Right renal cortex interstitium (tissue), 3 donors: ENCODE results near the gene GSTM1. TPM values are rescaled to one million over a fixed set of nuclear protein-coding genes. Genes with fewer than 3 reads are reported as not detected.
A peak's percentile ranks its signal among the peaks of the same experiment; 100 is the strongest.

ENCODE experiments used
- DNase-seq, 3 donors: peaks; one replicate each; pipeline ENCODE4 v3.0.0-alpha.2; 2013; ENCODE audit warnings: low read depth in 3 of 3, low spot score in 2 of 3
- polyA plus RNA-seq, 3 donors: library from polyadenylated mRNA; unstranded; fragments of 120-200 nt; gene quantifications; one replicate each; pipeline ENCODE4 v1.2.1, GENCODE V29; 2013; ENCODE audit not compliant: insufficient read length in 3 of 3

The GSTM1 gene
- polyA plus RNA-seq, 3 donors, result 3.2 to 118 (median 3.3) TPM

DNA sequence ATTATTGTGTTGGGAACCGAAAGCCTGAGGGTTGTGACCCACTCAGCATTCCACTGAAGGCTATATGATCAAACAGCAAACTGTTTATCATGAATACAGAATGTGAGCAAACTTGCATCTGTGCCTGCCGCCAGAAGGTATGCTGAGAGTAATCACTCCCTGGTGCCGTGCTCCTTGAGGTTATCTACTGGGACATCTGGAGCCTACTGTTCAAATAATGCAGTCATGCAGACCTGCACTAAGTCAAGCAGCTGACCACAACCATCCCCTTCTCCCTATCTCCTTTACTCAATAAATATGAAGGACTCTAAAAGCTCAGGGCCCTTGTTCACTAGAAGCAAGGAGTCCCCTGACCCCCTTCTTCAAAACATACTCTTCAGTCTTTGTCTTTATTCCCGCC is 37.9 kb downstream of the GSTM1 start:
- DNase-seq, result no peak

DNA sequence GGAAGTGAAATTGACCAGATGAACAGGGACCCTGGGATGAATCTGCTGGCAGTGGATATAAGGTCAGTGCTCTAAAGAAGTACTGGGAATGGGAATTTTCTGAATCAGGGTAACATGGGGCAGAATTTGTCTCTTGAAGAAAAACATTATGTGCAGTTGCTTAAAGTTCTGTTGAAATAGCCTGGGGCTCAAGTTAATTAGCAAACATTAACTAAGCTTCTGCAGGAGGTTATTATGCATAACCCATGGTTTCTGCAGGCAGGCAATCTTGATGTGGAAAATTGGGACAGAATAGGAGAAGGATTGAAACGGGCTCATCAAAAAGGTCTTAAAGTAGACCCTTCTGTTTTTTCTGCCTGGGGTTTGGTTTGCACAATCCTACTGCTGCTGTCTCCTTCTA is 38.4 kb downstream of the GSTM1 start:
- no peak for DNase-seq

GRCh38 chr1:109726728-109727373 is 39.2 kb downstream of the GSTM1 start:
- no peak for DNase-seq

- DNase-seq, result no peak
Observed at GRCh38 chr1:109728870-109729269, 41.3 kb downstream of the GSTM1 start.

DNA sequence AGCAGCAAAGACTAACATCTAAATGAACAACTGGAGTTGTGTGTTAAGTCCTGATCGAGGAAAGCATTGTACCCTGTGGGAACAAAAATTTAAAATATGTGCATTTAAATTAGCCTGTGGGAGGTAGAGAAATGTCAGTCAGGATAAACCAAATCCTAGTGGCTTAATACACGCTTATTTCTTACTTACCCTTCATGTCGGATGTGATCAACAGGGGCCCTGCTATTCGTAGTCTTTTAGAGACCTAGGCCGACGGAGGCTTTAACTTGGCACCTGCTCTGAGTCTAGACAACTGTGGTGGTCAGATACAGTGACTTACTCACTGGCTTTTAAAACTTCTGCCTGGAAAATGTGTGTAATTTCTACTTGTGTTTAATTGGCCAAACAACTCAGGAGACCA is 43.0 kb downstream of the GSTM1 start:
- no peak for DNase-seq

DNA sequence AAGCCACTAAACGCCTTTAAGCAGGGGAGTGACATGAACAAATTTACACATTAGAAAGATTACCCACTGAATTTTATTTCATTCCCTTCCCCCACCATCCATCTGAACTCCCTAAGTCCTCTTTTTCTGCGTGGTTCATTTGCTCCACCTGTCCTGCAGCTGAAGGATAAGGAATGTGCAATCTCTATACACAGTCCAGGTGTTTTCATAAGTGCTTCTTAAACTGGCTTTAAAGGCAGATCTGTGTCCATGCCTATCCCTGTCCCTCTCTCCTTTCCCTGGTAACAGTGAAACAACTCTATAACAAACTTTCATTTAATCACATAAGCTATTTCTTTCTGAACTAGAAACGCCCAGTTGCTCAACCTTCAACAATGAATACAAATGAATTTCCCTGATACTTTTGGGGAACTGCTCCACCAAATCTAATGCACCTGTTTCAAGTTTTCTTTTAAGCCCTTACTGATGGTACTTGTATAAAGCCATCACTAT is 44.8 kb downstream of the GSTM1 start:
- DNase-seq, result no peak

DNA sequence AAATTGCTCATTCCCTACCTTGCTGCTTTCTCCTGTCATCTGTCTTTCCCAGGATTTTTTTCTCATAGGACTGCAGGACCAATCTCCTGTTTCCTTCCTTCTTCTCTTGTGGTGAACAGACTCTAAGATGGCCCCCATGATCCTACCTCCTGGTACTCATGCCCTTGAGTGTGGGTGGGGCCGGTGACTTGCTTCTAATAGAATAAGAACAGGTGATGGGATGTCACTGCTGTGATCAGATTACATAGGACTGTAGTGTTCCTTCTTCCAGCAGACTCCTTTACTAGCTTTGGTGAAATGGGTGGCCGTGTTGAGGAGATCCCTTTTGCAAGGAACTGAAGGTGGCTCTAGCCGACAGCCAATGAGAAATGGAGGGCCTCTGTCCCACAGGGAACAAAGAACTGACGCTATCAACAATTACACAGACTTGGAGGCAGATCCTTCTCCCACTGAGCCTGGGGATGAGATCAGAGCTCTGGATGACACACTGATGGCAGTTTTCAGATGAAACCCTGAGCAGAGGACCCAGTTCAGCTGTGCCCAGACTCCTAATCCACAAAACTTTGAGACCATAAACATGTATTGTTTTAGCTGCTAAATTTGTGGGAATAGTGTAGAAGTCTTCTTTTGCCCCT is 45.7 kb downstream of the GSTM1 start:
- no peak for DNase-seq

GRCh38 chr1:109739738-109740614 is 52.4 kb downstream of the GSTM1 start:
- DNase-seq, result peak; percentile 58 to 68 (median 59)

DNA sequence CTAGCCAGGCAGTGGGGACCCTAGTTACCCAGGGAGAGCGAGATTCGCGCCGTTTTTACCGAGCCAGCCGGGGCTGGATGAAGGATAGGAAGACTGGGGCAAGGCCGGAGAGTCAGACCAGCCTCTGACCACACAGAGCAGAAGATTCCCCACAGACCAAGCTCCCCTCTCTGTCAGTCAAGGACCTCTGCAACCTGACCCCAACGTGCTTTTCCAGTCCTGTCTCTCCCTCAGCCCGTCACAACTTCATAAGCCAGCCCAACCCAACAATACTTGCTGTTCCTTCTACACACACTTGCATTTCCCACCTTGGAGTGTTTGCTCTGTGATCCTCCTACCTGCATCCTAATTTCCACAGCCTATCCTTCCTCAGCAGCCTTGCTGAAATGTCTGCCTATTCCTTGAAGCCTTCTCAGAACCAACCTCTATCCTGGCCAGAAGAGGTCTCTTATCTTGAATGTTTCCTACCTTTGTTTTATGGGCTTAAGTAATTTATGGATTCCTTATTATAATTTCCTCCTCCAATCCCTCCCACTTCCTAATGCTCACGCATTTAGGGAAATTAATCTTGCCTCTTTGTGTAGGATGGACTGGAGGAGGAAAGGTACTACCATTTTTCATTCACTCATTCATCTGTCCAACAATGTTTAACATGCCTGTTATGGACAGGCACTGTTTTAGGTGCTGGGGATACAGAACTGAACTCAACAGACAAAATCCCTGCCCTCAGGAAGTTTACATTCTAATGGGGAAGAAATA is 53.2 kb downstream of the GSTM1 start, which contains the start of gene GSTM3:
TSS of gene GSTM3 (minus strand) at position 424 of the 759 bp plus-strand sequence. CDS start 751 bp downstream, outside the sequence.
- no peak for DNase-seq

Other genes with a start within 250 kb of the GSTM1 start
- 1 to 10 TPM; 6.7 to 10.0 (median 9.3) TPM for gene SYPL2, start 221.3 kb upstream of the GSTM1 start, polyA plus RNA-seq
- 1 to 10 TPM; 6.0 to 7.7 (median 6.3) TPM for gene ATXN7L2, start 203.9 kb upstream of the GSTM1 start, polyA plus RNA-seq
- 10 to 100 TPM in 1 of 3 donors, 1 to 10 TPM in 2; 9.0 to 10.2 (median 9.8) TPM for gene CYB561D1, start 193.7 kb upstream of the GSTM1 start, polyA plus RNA-seq
- 10 to 100 TPM in 1 of 3 donors, 1 to 10 TPM in 2; 7.8 to 10.5 (median 8.8) TPM for gene AMIGO1, start 178.1 kb upstream of the GSTM1 start, polyA plus RNA-seq
- gene GPR61, start 147.9 kb upstream of the GSTM1 start, polyA plus RNA-seq, result 1 to 10 TPM in 2 of 3 donors, under 1 TPM in 1; 0.87 to 1.2 (median 1.1) TPM
- gene GNAI3, start 139.2 kb upstream of the GSTM1 start, polyA plus RNA-seq, result 10 to 100 TPM; 12.5 to 13.8 (median 13.5) TPM
- gene GNAT2, start 68.2 kb upstream of the GSTM1 start, polyA plus RNA-seq, result not detected
- 10 to 100 TPM; 39.9 to 44.7 (median 40.8) TPM for gene AMPD2, start 68.0 kb upstream of the GSTM1 start, polyA plus RNA-seq
- gene GSTM4, start 31.7 kb upstream of the GSTM1 start, polyA plus RNA-seq, result 10 to 100 TPM; 57.7 to 69.9 (median 61.7) TPM
- gene GSTM2, start 19.8 kb upstream of the GSTM1 start, polyA plus RNA-seq, result 100 to 1,000 TPM; 150 to 219 (median 178) TPM
- gene GSTM5, start 24.4 kb downstream of the GSTM1 start, polyA plus RNA-seq, result 10 to 100 TPM; 29.0 to 60.4 (median 38.6) TPM
- gene GSTM3, start 53.2 kb downstream of the GSTM1 start, polyA plus RNA-seq, result 100 to 1,000 TPM; 227 to 298 (median 295) TPM
- gene EPS8L3, start 76.1 kb downstream of the GSTM1 start, polyA plus RNA-seq, result under 1 TPM; 0.12 to 0.56 (median 0.28) TPM
- 1 to 10 TPM; 6.8 to 8.1 (median 7.9) TPM for gene CSF1, start 223.0 kb downstream of the GSTM1 start, polyA plus RNA-seq